Rectal smooth muscle tissue (tissue), 1 donor: Measurements from ENCODE around the gene ZNF684.

Experiments used
- H3K27ac ChIP-seq: one replicate; pipeline ENCODE4 v1.7.0; 2013; ENCODE audit warnings: low read depth, low read length, inconsistent platforms
- H3K27me3 ChIP-seq: one replicate; pipeline ENCODE4 v1.7.0; 2013; ENCODE audit warnings: low read length; ENCODE audit not compliant: control insufficient read depth, insufficient read depth
- H3K36me3 ChIP-seq: one replicate; pipeline ENCODE4 v1.7.0; 2013; ENCODE audit warnings: low read length; ENCODE audit not compliant: control insufficient read depth, insufficient read depth
- H3K4me1 ChIP-seq: one replicate; pipeline ENCODE4 v1.7.0; 2013; ENCODE audit warnings: low read length; ENCODE audit not compliant: control insufficient read depth, insufficient read depth
- H3K4me3 ChIP-seq: one replicate; pipeline ENCODE4 v1.7.0; 2013; ENCODE audit warnings: low read length
- H3K9ac ChIP-seq: one replicate; pipeline ENCODE4 v1.7.0; 2013; ENCODE audit warnings: low read length

Gene ZNF684

GRCh38 chr1:40588586-40588985, 57.1 kb downstream of the ZNF684 start:
- Histone ChIP-seq H3K27me3 (no peaks in the 10 kb centered on the region), H3K9ac (no peak overlapping the region), H3K36me3 (no peaks in the 10 kb centered on the region), H3K27ac (no peak overlapping the region), H3K4me1 (no peaks in the 10 kb centered on the region), H3K4me3 (no peak overlapping the region)

GRCh38 chr1:40592107-40592803, 60.8 kb downstream of the ZNF684 start:
- no peak overlapping the region for H3K4me3 ChIP-seq
- no peaks in the 10 kb centered on the region for H3K4me1 ChIP-seq
- no peaks in the 10 kb centered on the region for H3K36me3 ChIP-seq
- no peaks in the 10 kb centered on the region for H3K27me3 ChIP-seq
- H3K27ac ChIP-seq, result no peak overlapping the region
- H3K9ac ChIP-seq, result no peak overlapping the region

- Histone ChIP-seq H3K27ac (no peak overlapping the region), H3K4me3 (no peak overlapping the region), H3K9ac (no peak overlapping the region), H3K4me1 (no peaks in the 10 kb centered on the region), H3K36me3 (no peaks in the 10 kb centered on the region), H3K27me3 (no peaks in the 10 kb centered on the region)
These were observed 62.2 kb downstream of the ZNF684 start for GRCh38 chr1:40593449-40594186.

GRCh38 chr1:40594187-40594531, 62.7 kb downstream of the ZNF684 start:
- Histone ChIP-seq H3K36me3 (no peaks in the 10 kb centered on the region), H3K9ac (no peak overlapping the region), H3K27me3 (no peaks in the 10 kb centered on the region), H3K27ac (no peak overlapping the region), H3K4me1 (no peaks in the 10 kb centered on the region), H3K4me3 (no peak overlapping the region)

GRCh38 chr1:40595623-40596022, 64.2 kb downstream of the ZNF684 start:
- Histone ChIP-seq H3K4me1 (no peaks in the 10 kb centered on the region), H3K27me3 (no peaks in the 10 kb centered on the region), H3K9ac (no peak overlapping the region), H3K4me3 (no peak overlapping the region), H3K27ac (no peak overlapping the region), H3K36me3 (no peaks in the 10 kb centered on the region)
